ENCODE results near the gene PPM1H. TPM values are rescaled to one million over a fixed set of nuclear protein-coding genes. Genes with fewer than 3 reads are reported as not detected.

Gene PPM1H
- total RNA-seq, 1 donor: 1.3 TPM

DNA sequence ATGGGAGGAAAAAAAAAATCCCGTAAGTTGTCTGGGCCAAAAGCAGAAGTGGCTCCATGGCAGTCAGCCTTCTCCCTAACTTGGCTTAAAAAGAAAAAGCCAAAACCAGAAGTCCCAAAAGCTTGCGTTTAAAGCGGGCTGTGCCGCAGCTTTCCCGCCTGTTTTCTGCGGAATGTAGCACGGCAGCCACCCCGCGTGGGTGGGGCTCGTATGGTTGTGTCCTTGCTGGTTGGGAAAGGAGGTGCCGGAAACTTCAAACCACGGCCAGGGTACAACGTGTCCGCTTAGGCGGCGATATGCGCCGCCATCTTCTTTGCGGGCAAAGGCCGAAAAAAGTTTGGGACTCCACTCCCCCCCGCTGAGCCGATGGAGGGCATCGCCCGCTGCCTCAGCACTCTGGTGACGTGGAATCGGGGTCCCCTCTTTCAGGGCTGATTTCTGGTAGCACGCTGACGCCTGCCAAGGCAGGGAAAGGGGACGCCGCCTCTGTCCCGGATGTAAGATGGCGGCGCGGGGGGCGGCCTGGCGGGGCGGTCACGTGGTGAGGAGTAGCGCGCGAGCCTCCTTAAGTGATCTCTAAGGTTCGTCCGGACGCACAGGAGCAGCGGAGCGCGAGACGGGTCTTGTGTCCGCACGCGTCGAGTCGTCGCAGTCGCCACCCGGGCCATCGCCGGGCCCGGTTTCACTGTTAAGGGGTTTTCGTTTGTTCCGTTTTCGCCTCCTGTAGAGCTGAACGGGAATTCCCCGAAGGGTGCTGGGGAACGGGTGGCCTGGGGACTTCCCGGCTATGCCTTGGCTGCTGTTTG lies 332.5 kb downstream of the PPM1H start:
- Histone ChIP-seq H3K27me3 (ENCODE audit: insufficient read depth, low read length) (no peaks in the 10 kb centered on the region), H3K4me1 (ENCODE audit: insufficient read depth, low read length) (peaks cover 16% of the 10 kb centered on the region), H3K4me3 (ENCODE audit: low read length) (peak overlapping the region; percentile 72), H3K9me3 (ENCODE audit: low read depth, low read length) (no peaks in the 10 kb centered on the region)

DNA sequence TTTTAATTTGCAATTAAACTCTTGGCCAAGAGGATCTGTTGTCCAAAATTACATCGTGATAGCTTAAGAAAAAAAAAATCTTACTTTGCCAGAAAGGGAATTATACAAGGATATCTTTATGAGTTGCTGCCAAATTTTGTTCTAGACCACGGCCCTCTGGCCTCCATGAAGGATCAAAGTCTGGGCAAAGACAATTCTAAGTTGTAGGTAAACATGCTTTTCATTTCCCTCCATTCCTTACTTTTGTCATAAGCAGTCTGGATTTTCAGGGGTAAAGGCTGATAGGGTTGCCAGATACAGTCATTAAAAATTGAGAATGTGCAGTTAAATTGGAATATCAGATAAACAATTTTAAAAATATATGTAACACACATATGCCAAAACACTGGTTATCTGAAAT lies 333.2 kb downstream of the PPM1H start:
- Histone ChIP-seq H3K4me3 (ENCODE audit: low read length) (peak overlapping the region; percentile 72), H3K9me3 (ENCODE audit: low read depth, low read length) (no peaks in the 10 kb centered on the region), H3K4me1 (ENCODE audit: insufficient read depth, low read length) (peaks cover 16% of the 10 kb centered on the region), H3K27me3 (ENCODE audit: insufficient read depth, low read length) (no peaks in the 10 kb centered on the region)

DNA sequence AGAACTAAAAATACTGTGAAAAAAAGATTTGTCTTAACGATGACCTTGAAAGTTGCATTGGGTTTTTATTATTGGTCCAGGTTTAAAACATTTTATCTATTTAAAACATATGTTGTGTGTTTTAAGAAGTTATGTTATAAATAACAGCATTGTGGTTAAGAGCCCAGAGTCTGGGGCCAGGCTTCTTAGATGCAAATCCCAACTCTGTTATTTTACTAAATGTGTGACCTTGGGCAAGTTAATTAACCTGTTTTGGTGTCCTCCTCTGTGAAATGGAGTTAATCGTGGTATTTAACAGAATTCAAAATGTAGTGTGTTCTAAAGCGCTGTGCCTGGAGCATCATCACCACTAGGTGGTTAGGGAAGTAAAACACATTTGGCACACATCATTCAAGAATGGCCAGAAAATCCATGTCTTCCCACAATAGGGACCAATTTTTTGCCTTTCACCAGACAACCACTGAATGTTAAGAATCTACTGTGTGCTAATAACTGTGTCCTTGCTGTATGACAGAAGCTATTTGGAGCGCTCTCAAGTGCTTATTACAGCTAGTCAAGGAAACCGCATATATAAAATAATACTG lies 335.0 kb downstream of the PPM1H start:
- Histone ChIP-seq H3K9me3 (ENCODE audit: low read depth, low read length) (no peaks in the 10 kb centered on the region), H3K4me3 (ENCODE audit: low read length) (no peak overlapping the region), H3K4me1 (ENCODE audit: insufficient read depth, low read length) (peaks cover 14% of the 10 kb centered on the region), H3K27me3 (ENCODE audit: insufficient read depth, low read length) (no peaks in the 10 kb centered on the region)

DNA sequence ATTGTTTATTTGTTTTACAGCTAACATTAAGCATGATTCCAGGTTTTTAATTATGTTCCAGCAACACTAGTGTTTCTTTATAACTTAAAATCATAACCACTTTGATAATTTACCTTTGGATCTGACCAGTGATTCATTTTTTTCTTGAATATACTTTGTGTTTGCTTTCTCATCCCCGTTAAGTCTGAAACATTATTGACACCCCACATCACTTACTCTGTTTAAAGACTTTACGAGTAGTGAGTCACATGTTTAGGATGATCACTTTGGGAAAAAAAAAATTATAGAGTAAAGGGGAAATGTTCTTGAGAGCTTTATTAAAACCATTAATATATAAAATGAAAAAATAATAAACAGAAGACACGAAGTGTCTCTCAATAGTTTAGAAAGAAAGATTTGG lies 336.1 kb downstream of the PPM1H start:
- Histone ChIP-seq H3K9me3 (ENCODE audit: low read depth, low read length) (no peaks in the 10 kb centered on the region), H3K4me1 (ENCODE audit: insufficient read depth, low read length) (peaks cover 5% of the 10 kb centered on the region), H3K4me3 (ENCODE audit: low read length) (no peak overlapping the region), H3K27me3 (ENCODE audit: insufficient read depth, low read length) (no peaks in the 10 kb centered on the region)

DNA sequence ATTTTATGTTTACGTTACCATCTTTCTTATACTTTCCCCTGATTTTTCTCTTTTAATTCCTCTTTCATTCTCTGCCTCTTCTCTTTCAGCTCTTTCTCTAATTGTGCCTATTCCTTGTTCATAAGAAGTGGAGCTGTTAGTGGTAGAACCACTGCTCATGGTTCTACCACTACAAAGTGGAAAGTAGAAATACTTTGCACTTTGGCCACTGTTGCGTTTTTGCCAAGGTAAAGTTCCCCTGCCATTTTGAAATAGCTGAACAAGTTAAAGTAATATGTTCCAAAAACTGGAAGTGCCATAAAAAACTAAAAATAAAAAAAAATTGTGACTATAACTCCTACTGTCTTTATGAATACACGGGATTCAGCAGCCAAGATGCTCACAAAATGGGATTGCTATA lies 337.7 kb downstream of the PPM1H start:
- no peak overlapping the region for H3K4me3 ChIP-seq (ENCODE audit: low read length)

More for the DNA sequence above, 337.7 kb downstream of the PPM1H start:
- Histone ChIP-seq H3K4me1 (ENCODE audit: insufficient read depth, low read length) (peaks cover 5% of the 10 kb centered on the region), H3K27me3 (ENCODE audit: insufficient read depth, low read length) (no peaks in the 10 kb centered on the region), H3K9me3 (ENCODE audit: low read depth, low read length) (no peaks in the 10 kb centered on the region)

Other genes starting within 250 kb of the PPM1H start
- 1.9 TPM for gene AVPR1A, start 216.1 kb upstream of the PPM1H start, total RNA-seq

Data from mononuclear cell (primary cell).